ELF-1 (cell line): ENCODE measurements around the gene GMIP.
"Not testable (repeated sequence)": the region's sequence is repeated elsewhere in the genome, so short reads cannot be mapped to it uniquely, and the experiment has no call there.

Source experiments
- DNase-seq: peaks from one replicate; pipeline ENCODE4 v3.0.0-alpha.2; 2016; ENCODE audit warnings: low read depth, low spot score

The GMIP gene

DNA sequence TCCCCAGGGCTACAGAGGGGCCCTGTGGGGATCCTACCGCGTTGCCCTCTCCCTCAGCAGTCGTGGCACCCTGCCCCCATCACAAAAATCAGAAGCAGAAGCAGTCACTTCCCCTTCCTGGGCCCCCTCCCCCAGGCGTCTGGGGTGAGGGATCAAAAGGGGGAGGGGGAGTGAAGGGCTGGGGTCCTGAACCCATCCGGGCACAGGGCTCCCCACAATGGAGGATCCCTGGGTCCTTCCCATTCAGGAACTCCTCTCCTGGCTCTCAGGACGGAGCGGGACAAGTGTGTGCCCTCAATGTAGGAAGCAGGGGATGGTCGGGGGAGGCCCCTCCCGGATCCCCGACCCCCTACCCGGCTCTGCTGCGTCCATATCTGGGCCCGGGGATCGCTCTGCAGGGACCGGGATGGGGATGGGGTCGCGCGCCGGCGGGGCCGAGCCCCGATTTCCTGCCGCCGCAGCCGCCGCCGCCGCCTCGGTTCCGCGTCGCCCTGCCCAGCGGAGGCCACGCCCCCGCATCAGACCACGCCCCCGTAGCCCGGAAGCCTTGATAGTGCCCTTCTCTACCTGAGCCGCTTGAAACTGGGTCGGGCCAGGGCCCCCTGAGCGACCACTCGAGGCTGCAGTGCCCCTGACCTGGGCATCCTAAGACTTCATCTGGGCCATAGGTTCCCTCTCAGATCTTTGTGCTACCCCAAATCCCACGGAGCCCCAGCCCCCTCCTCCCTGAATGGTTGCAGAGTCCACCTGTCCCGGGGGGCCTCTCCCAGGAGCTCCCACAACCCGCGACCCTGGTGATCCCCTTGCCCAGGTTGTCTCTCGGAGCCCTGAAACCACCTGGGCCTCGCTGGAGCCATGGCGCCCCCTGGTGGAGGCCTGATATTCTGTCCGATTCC lies at the start of gene GMIP:
Gene GMIP, minus strand, starts transcription at position 500 of the 896 bp plus-strand sequence. Its CDS starts 128 bp downstream, at position 372.
- peak; percentile 91 for DNase-seq

- DNase-seq: no peak
Measured at GRCh38 chr19:19691683-19692082, 48.2 kb upstream of the GMIP start.

- DNase-seq: not testable (repeated sequence)
Measured at GRCh38 chr19:19689023-19689422, 45.6 kb upstream of the GMIP start.

- no peak for DNase-seq
Measured at GRCh38 chr19:19687090-19687489, 43.6 kb upstream of the GMIP start.

DNA sequence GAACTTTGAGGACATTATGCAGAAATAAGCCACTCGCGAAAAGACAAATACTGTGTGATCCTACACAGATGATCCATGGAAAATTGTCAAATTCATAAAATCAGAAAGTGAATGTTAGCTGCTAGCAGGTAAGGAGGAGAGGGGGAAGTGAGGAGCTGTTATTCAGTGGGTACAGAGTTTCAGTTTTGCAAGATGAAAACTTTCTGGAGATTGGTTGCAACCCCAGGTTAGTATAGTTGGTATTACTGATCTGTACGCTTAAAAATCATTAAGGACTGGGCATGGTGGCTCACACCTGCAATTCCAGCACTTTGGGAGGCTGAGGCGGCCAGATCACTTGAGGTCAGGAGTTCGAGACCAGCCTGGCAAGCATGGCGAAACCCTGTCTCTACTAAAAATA lies 43.1 kb upstream of the GMIP start:
- no peak for DNase-seq

DNA sequence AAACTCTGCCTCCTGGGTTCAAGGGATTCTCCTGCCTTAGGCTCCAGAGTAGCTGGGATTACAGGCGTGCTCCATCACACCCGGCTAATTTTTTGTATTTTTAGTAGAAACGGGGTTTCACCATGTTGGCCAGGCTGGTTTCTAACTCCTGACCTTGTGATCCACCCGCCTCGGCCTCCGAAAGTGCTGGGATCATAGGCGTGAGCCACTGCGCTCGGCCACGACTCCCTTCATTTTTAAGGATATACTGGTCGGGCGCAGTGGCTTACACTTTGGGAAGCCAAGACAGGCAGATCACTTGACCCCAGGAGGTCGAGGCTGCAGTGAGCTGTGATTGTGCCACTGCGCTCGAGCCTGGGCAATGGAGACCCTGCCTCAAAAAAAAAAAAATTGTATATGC lies 42.7 kb upstream of the GMIP start:
- DNase-seq: not testable (repeated sequence)

- DNase-seq: no peak
Measured at GRCh38 chr19:19679176-19680073, 36.0 kb upstream of the GMIP start.

DNA sequence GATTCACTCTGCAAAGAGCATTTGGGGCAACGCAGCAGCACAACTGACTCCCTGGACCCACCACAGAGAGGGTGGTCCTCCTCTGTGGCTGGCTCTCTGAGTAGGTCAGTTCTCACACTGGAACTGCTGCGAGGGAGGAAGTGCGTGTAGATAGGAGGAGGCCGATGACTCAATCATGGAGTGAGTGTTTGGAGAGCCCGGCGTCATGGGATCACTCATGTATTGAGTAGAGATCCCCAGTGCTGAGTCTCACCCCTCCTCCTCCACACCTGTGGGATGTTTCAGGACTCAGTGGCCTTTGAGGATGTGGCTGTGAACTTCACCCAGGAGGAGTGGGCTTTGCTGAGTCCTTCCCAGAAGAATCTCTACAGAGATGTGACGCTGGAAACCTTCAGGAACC lies 34.1 kb upstream of the GMIP start:
- no peak for DNase-seq

DNA sequence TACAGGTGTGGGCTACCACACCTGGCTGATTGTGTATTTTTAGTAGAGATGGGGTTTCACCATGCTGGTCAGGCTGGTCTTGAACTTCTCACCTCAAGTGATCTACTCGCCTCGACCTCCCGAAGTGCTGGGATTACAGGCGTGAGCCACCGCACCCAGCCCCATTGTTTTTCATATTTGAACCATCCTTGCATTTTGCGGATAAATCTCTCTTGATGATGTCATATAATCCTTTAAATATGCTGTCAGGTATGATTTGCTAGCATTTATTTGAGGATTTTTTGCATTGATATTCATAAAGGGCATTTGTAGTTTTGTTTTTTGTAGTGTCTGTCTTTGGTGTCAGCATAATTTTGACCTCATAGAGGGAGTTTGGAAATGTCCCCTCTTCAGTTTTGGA lies 30.9 kb upstream of the GMIP start:
- no peak for DNase-seq

DNA sequence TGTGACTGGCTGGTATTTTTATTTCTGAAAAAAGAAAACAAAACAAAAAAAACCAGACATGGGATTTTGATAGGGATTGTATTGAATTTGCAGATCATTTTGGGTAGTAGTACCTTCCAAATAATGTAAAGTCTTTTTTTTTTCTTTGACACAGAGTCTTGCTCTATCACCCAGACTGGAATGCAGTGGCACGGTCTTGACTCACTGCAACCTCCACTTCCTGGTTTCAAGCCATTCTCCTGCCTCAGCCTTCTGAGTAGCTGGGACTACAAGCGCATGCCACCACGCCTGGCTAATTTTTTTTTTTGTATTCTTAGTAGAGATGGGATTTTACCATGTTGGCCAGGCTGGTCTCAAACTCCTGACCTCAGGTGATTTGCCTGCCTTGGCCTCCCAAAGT lies 29.4 kb upstream of the GMIP start:
- DNase-seq: no peak

DNA sequence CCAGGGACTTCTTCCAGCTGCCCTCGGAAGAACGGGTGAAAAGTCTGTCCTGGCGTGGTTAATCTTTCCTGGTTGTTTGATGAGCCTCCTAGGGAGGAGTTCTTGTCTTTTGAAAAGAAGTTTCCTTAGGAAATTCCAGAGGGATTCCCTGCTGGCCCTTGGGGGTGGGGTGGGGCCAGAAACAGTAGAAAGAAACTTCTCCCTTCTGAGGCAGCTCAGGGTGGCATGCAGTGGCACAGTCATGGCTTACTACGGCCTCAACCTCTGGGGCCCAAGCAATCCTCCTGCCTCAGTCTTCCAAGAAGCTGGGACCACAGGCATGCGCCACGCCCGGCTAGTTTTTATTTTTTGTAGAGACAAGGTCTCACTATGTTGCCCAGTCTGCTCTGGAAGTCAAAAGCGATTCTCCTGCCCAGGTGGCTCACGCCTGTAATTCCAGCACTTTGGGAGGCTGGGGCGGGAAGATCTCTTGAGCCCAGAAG lies 26.7 kb upstream of the GMIP start:
- DNase-seq: peak; percentile 66

DNA sequence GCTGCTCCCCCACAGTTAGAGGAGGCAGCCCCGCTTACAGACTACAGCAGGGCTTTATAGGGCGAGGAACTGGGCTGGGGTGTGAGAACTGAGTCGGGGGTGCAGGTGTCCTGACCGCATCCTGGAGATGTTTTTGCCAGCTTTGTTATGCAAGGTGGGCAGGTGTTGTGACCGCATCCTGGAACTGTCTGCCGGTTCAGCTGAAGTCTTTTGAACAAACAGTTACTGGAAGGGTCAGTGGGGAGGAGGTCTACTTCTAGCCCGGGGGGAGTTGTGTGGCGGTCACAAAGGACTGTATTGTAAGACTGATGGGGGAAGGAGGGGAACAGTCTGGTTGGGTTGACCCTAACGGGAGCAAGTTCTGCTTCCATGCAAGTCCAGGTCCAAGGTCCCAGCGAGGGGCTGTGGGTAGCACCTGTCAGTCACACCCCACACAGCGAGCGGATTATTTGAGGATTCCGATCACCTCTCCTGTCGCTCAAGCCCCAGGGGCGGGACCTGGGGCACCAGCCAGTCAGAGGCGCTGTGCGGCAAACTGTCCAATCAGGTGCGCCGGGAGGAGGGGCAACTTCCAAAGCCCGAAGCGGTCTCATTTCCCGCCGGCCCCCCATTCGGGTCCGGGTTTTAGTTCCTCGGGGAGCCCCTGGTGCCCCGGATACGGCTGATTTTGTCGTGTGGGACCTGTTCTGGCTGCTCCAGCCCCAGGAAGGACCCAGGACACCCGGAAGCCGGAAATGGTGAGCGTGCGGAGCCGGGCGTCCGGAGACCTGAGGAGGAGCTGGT lies 25.0 kb upstream of the GMIP start, which contains the start of gene ZNF101:
Gene ZNF101, plus strand, starts transcription at position 610 of the 783 bp plus-strand sequence. Its CDS starts 125 bp downstream, at position 735.
- peak; percentile 97 for DNase-seq

GRCh38 chr19:19665420-19665948 lies 22.0 kb upstream of the GMIP start:
- not testable (repeated sequence) for DNase-seq

DNA sequence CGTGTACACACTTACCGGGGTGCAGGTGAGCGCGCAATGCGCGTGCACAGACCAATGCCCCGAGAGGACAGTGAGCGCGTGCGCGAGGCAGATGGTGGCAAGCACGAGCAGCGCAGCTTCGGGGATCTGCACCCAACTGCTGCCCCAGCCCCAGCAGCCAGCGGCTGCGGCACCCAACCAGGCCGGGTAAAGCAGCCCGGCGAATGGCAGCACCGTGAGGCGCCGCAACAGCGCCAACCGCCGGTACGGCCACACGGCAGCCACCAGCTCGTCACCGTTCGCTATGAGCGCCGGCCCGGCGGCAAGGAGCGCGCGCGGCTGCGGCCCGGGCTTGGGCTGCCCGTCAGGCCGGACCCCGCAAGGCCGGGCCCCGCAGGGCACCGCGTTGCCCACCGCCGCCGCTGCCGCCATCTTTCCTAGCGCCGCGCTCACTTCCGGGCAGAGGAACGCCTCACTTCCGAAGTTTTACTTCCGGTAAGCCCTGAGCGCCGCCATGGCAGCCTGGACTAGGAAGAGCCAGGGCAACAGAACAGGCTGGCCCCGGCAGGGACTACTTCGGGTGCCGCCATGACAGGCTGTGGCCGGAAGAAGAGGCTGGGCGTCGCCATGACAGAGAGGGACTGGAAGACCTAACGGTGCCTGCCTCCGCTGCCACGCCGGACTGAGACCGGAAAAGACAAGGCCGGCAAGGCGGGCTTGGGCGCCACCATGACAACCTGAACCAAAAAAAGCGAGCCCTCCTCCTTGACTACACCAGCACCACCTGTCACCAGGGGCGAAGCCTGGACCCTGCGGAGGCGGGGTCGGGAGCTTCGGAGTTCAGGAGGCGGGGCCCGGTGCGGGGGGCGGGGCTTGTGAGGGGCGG lies 20.0 kb upstream of the GMIP start, which contains the start of gene ATP13A1:
Gene ATP13A1, minus strand, starts transcription at position 421 of the 865 bp plus-strand sequence. Its CDS starts 10 bp downstream, at position 411.
- peak; percentile 98 for DNase-seq

DNA sequence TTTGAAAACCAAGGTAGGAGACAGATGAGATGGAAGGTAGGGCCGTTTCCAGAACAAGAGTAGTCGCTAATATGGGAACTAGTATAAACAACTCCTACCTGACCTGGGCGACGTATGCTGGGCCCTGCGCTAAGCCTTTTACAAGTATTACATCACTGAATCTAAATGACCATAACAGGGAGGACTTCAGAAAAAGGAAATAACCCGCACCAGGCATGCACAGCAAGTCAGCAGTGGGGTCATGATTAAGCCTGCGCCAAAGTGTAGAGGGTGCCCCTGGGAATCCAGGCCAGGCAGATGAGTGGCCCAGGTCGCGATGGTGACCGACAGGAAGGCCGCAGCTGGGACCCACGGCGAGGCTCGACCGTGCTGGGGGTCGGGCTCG lies 19.4 kb upstream of the GMIP start:
- no peak for DNase-seq

GRCh38 chr19:19662344-19662743 lies 18.9 kb upstream of the GMIP start:
- DNase-seq: no peak

DNA sequence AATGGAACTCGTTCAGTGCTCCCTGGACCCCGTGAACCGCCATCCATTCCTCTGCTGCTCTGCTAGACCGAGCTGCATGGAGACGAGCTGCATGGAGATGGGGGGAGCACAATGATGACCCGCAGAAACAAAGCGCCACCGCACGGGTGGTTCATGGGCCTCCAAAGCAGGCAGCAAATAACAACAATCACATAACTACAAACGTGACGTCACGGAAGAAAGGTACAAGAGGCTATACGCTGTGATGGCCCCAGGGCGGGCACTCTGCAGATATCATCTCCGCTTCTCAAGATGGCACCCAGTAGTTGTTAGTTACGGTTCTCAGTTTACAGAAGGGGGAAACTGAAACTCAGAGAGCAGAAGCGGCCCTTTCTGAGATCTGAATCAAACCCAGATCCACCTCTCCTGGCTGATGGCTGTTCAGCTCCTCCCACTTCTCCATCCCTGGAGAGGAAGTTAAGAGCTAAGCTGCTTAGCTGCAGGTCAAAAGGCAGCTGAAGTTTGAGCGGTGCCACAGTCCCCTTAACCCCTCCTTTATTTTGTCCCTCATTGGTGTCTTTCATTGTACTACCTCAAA lies 18.3 kb upstream of the GMIP start:
- DNase-seq: peak; percentile 32

- DNase-seq: no peak
Measured at GRCh38 chr19:19661141-19661674, 17.8 kb upstream of the GMIP start.

- no peak for DNase-seq
Measured at GRCh38 chr19:19659646-19660245, 16.3 kb upstream of the GMIP start.
